ENCODE measurements around the gene MAP3K14. TPM values are rescaled to one million over a fixed set of nuclear protein-coding genes. Genes with fewer than 3 reads are reported as not detected.

The MAP3K14 gene
- total RNA-seq, 4 donors from 2014 or later, result 5.4 to 15.9 (median 12.6) TPM

GRCh38 chr17:45312477-45313420, 4.1 kb downstream of the MAP3K14 start:
- TF ChIP-seq CTCF (IDR thresholded peaks at IDR 0.05), result no peak
- no peak for DNase-seq (ENCODE audit: low spot score)
- no peak for ATAC-seq (ENCODE audit: low FRiP score)

GRCh38 chr17:45311760-45312476, 4.9 kb downstream of the MAP3K14 start:
- no peak for TF ChIP-seq CTCF (IDR thresholded peaks at IDR 0.05)
- peak; percentile 60 for ATAC-seq (ENCODE audit: low FRiP score)
- no peak for DNase-seq (ENCODE audit: low spot score)

- DNase-seq (ENCODE audit: low spot score) (no peak), ATAC-seq (ENCODE audit: low FRiP score) (no peak)
Observed at GRCh38 chr17:45311401-45311759, 5.4 kb downstream of the MAP3K14 start.

GRCh38 chr17:45310380-45311324, 6.2 kb downstream of the MAP3K14 start:
- no peak for DNase-seq (ENCODE audit: low spot score)
- ATAC-seq (ENCODE audit: low FRiP score), result no peak

More at GRCh38 chr17:45311401-45311759, 5.4 kb downstream of the MAP3K14 start:
- no peak for TF ChIP-seq CTCF (IDR thresholded peaks at IDR 0.05)

GRCh38 chr17:45309400-45309799, 7.4 kb downstream of the MAP3K14 start:
- ATAC-seq (ENCODE audit: low FRiP score), result no peak
- TF ChIP-seq CTCF (IDR thresholded peaks at IDR 0.05), result no peak
- DNase-seq (ENCODE audit: low spot score), result no peak

More at GRCh38 chr17:45310380-45311324, 6.2 kb downstream of the MAP3K14 start:
- TF ChIP-seq CTCF (IDR thresholded peaks at IDR 0.05), result no peak

GRCh38 chr17:45308840-45309239, 8.0 kb downstream of the MAP3K14 start:
- no peak for TF ChIP-seq CTCF (IDR thresholded peaks at IDR 0.05)
- no peak for ATAC-seq (ENCODE audit: low FRiP score)

More at GRCh38 chr17:45308840-45309239, 8.0 kb downstream of the MAP3K14 start:
- DNase-seq (ENCODE audit: low spot score), result no peak
